HG02759 (cell line): ENCODE measurements around the gene CYBRD1.

Source experiments
- ATAC-seq: cut with Tn5 transposase; IDR thresholded peaks from one replicate; pipeline ENCODE4 v1.9.1; 2021; ENCODE audit warnings: mild to moderate bottlenecking, moderate library complexity; ENCODE audit not compliant: unreplicated experiment

Gene CYBRD1

GRCh38 chr2:171595456-171595855 lies 73.2 kb downstream of the CYBRD1 start:
- ATAC-seq: no peak

- ATAC-seq: no peak
Measured at GRCh38 chr2:171595896-171596295, 73.6 kb downstream of the CYBRD1 start.

- peak; percentile 81 for ATAC-seq
Measured at GRCh38 chr2:171598713-171599319, 76.5 kb downstream of the CYBRD1 start.

DNA sequence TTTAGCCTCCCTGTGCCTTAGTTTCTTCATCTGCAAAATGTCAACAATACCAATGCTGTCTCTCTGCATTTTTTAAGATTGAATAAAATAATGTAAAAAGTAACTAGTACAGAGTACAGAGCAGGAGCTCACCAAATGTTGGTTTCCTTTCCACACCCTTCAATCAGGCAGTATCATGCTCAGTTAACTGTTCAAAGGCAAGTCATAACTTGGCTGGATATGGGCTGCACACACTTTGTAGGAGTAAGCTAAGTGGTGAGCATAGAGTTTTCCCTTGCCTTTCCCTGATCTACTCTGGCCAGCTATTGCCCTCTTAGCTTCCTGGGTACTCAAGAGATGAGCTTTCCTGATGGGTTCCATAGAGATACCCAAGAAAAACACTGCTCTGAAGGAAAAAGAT lies 77.9 kb downstream of the CYBRD1 start:
- ATAC-seq: no peak

GRCh38 chr2:171602352-171602751 lies 80.1 kb downstream of the CYBRD1 start:
- no peak for ATAC-seq
